Skeletal muscle cell (primary cell): Measurements from ENCODE around the gene TSC22D3.
"Not testable (repeated sequence)": the region's sequence is repeated elsewhere in the genome, so short reads cannot be mapped to it uniquely, and the experiment has no call there.

Source experiments
- DNase-seq: peaks from one replicate; pipeline ENCODE4 v3.0.0-alpha.2; 2010; ENCODE audit warnings: low read depth
- H3K4me3 ChIP-seq: 2 replicates; pipeline ENCODE4 v1.5.1; 2011; ENCODE audit warnings: low read depth, mild to moderate bottlenecking, control low read depth, low read length, moderate library complexity

TSC22D3 gene

GRCh38 chrX:107673431-107673830 lies 102.2 kb downstream of the TSC22D3 start:
- H3K4me3 ChIP-seq = no peak overlapping the region
- DNase-seq = no peak

- H3K4me3 ChIP-seq = no peak overlapping the region
These were observed 102.6 kb downstream of the TSC22D3 start for GRCh38 chrX:107672955-107673378.

GRCh38 chrX:107671256-107671655 lies 104.3 kb downstream of the TSC22D3 start:
- DNase-seq, H3K4me3 ChIP-seq: not testable (repeated sequence)

More at GRCh38 chrX:107672955-107673378, 102.6 kb downstream of the TSC22D3 start:
- peak; percentile 85 for DNase-seq

GRCh38 chrX:107669885-107670628 lies 105.5 kb downstream of the TSC22D3 start:
- no peak overlapping the region for H3K4me3 ChIP-seq
- DNase-seq = no peak

GRCh38 chrX:107669261-107669660 lies 106.3 kb downstream of the TSC22D3 start:
- H3K4me3 ChIP-seq = no peak overlapping the region
- DNase-seq = no peak

- DNase-seq, H3K4me3 ChIP-seq: not testable (repeated sequence)
These were observed 106.9 kb downstream of the TSC22D3 start for GRCh38 chrX:107668710-107669109.

GRCh38 chrX:107667426-107667825 lies 108.2 kb downstream of the TSC22D3 start:
- no peak overlapping the region for H3K4me3 ChIP-seq
- DNase-seq = no peak

GRCh38 chrX:107666931-107667330 lies 108.7 kb downstream of the TSC22D3 start:
- DNase-seq = no peak
- H3K4me3 ChIP-seq = no peak overlapping the region
